ENCODE data around the gene SERINC5. TPM values are rescaled to one million over a fixed set of nuclear protein-coding genes. Genes with fewer than 3 reads are reported as not detected.

Gene SERINC5
- total and polyA plus RNA-seq, 4 donors, result 6.2 to 84.5 (median 23.9) TPM

- no peaks in the 10 kb centered on the region for H3K27me3 ChIP-seq (ENCODE audit: control insufficient read depth in 3 of 3, insufficient read depth in 3 of 3, low read length in 2 of 3)
- WGBS, 2 donors, result 62 to 71% methylated on average over 3 of the region's 3 CpGs
- no peaks in the 10 kb centered on the region for H3K9me3 ChIP-seq (ENCODE audit: control insufficient read depth in 4 of 4, insufficient read depth in 3 of 4, low read length in 3 of 4)
- H3K27ac ChIP-seq (ENCODE audit: low read depth in 1 of 2, low read length in 1 of 2), result peak overlapping the region in 1 of 2 donors; percentile 12
- DNase-seq (peak in 2 of 3 donors; percentile 36 to 38), ATAC-seq (ENCODE audit: insufficient read depth, low FRiP score) (no peak)
- H3K4me1 ChIP-seq (ENCODE audit: control insufficient read depth in 5 of 5, insufficient read depth in 5 of 5, low read length in 5 of 5), result peaks cover 0 to 4% (median 0%) of the 10 kb centered on the region in 5 donors
- no peak overlapping the region for H3K9ac ChIP-seq (ENCODE audit: insufficient read depth in 1 of 2, low read length in 2 of 2)
- TF ChIP-seq, protein P1, sequence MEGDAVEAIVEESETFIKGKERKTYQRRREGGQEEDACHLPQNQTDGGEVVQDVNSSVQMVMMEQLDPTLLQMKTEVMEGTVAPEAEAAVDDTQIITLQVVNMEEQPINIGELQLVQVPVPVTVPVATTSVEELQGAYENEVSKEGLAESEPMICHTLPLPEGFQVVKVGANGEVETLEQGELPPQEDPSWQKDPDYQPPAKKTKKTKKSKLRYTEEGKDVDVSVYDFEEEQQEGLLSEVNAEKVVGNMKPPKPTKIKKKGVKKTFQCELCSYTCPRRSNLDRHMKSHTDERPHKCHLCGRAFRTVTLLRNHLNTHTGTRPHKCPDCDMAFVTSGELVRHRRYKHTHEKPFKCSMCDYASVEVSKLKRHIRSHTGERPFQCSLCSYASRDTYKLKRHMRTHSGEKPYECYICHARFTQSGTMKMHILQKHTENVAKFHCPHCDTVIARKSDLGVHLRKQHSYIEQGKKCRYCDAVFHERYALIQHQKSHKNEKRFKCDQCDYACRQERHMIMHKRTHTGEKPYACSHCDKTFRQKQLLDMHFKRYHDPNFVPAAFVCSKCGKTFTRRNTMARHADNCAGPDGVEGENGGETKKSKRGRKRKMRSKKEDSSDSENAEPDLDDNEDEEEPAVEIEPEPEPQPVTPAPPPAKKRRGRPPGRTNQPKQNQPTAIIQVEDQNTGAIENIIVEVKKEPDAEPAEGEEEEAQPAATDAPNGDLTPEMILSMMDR (IDR thresholded peaks at IDR 0.05; ENCODE audit: control extremely low read depth, extremely low read depth), result no peak
- no peak overlapping the region for H3K4me3 ChIP-seq
- peaks cover 0 to 3% (median 0%) of the 10 kb centered on the region in 4 donors for H3K36me3 ChIP-seq (ENCODE audit: control insufficient read depth in 4 of 4, insufficient read depth in 4 of 4, low read length in 4 of 4)
Measured at GRCh38 chr5:80134876-80135275, 121.0 kb downstream of the SERINC5 start.

GRCh38 chr5:80129146-80129545 lies 126.7 kb downstream of the SERINC5 start:
- ATAC-seq (ENCODE audit: insufficient read depth, low FRiP score), result no peak
- no peak overlapping the region for H3K4me3 ChIP-seq
- WGBS, 2 donors, result 93 to 94% methylated on average over 5 of the region's 5 CpGs
- DNase-seq, result no peak
- no peak overlapping the region for H3K9ac ChIP-seq (ENCODE audit: insufficient read depth in 1 of 2, low read length in 2 of 2)
- peaks cover 0 to 5% (median 0%) of the 10 kb centered on the region in 5 donors for H3K4me1 ChIP-seq (ENCODE audit: control insufficient read depth in 5 of 5, insufficient read depth in 5 of 5, low read length in 5 of 5)
- TF ChIP-seq, protein P1 (IDR thresholded peaks at IDR 0.05; ENCODE audit: control extremely low read depth, extremely low read depth), result no peak
- H3K27me3 ChIP-seq (ENCODE audit: control insufficient read depth in 3 of 3, insufficient read depth in 3 of 3, low read length in 2 of 3), result no peaks in the 10 kb centered on the region
- no peaks in the 10 kb centered on the region for H3K36me3 ChIP-seq (ENCODE audit: control insufficient read depth in 4 of 4, insufficient read depth in 4 of 4, low read length in 4 of 4)
- H3K27ac ChIP-seq (ENCODE audit: low read depth in 1 of 2, low read length in 1 of 2), result no peak overlapping the region
- no peaks in the 10 kb centered on the region for H3K9me3 ChIP-seq (ENCODE audit: control insufficient read depth in 4 of 4, insufficient read depth in 3 of 4, low read length in 3 of 4)

DNA sequence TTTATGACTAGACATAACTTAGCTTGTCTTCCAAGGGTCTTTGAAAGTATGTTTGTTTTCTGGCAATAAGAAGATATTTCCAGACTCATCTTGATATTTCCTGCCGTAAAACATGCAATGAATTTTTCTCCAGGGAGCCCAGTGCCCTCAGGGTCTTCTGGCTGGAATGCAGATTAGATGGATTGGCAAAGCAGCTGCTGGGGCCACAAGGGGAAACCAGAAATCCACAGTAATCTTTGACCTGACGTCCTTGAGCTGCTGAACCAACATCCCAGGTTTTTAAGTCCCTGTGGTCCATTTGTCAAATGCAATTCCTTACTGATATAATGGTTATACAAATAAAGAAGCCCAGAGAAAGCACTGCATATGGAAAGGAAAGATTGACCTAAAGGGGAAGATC lies 127.7 kb downstream of the SERINC5 start:
- ATAC-seq (ENCODE audit: insufficient read depth, low FRiP score), result no peak
- peaks cover 0 to 5% (median 0%) of the 10 kb centered on the region in 5 donors for H3K4me1 ChIP-seq (ENCODE audit: control insufficient read depth in 5 of 5, insufficient read depth in 5 of 5, low read length in 5 of 5)
- H3K27me3 ChIP-seq (ENCODE audit: control insufficient read depth in 3 of 3, insufficient read depth in 3 of 3, low read length in 2 of 3), result no peaks in the 10 kb centered on the region
- no peak for DNase-seq
- WGBS, 2 donors, result 47 to 62% methylated on average over 2 of the region's 2 CpGs
- no peak overlapping the region for H3K9ac ChIP-seq (ENCODE audit: insufficient read depth in 1 of 2, low read length in 2 of 2)
- H3K27ac ChIP-seq (ENCODE audit: low read depth in 1 of 2, low read length in 1 of 2), result no peak overlapping the region
- TF ChIP-seq, protein P1 (IDR thresholded peaks at IDR 0.05; ENCODE audit: control extremely low read depth, extremely low read depth), result no peak
- H3K4me3 ChIP-seq, result no peak overlapping the region
- no peaks in the 10 kb centered on the region for H3K36me3 ChIP-seq (ENCODE audit: control insufficient read depth in 4 of 4, insufficient read depth in 4 of 4, low read length in 4 of 4)
- H3K9me3 ChIP-seq (ENCODE audit: control insufficient read depth in 4 of 4, insufficient read depth in 3 of 4, low read length in 3 of 4), result no peaks in the 10 kb centered on the region

GRCh38 chr5:80127116-80127552 lies 128.7 kb downstream of the SERINC5 start:
- TF ChIP-seq, protein P1 (IDR thresholded peaks at IDR 0.05; ENCODE audit: control extremely low read depth, extremely low read depth), result no peak
- no peak overlapping the region for H3K27ac ChIP-seq (ENCODE audit: low read depth in 1 of 2, low read length in 1 of 2)
- ATAC-seq (ENCODE audit: insufficient read depth, low FRiP score), result peak; percentile 22

More at GRCh38 chr5:80127116-80127552, 128.7 kb downstream of the SERINC5 start:
- H3K9ac ChIP-seq (ENCODE audit: insufficient read depth in 1 of 2, low read length in 2 of 2), result no peak overlapping the region
- H3K9me3 ChIP-seq (ENCODE audit: control insufficient read depth in 4 of 4, insufficient read depth in 3 of 4, low read length in 3 of 4), result no peaks in the 10 kb centered on the region
- H3K27me3 ChIP-seq (ENCODE audit: control insufficient read depth in 3 of 3, insufficient read depth in 3 of 3, low read length in 2 of 3), result no peaks in the 10 kb centered on the region
- DNase-seq, result no peak
- WGBS, 2 donors, result 64 to 66% methylated on average over 4 of the region's 4 CpGs
- H3K4me1 ChIP-seq (ENCODE audit: control insufficient read depth in 5 of 5, insufficient read depth in 5 of 5, low read length in 5 of 5), result peaks cover 0 to 5% (median 0%) of the 10 kb centered on the region in 5 donors
- H3K36me3 ChIP-seq (ENCODE audit: control insufficient read depth in 4 of 4, insufficient read depth in 4 of 4, low read length in 4 of 4), result no peaks in the 10 kb centered on the region
- no peak overlapping the region for H3K4me3 ChIP-seq

Data from lung (tissue), 12 donors.